B cell (primary cell): ENCODE measurements around the gene GRID2. TPM values are rescaled to one million over a fixed set of nuclear protein-coding genes. Genes with fewer than 3 reads are reported as not detected.

ENCODE experiments used
- ATAC-seq: fragments of 200-7000 bp; cut with Tn5 transposase; one replicate; pipeline ENCODE4 v1.10.0; 2021; ENCODE audit warnings: low read depth, mild to moderate bottlenecking, moderate number of reproducible peaks, moderate library complexity
- CTCF ChIA-PET: fragments of 350-600 bp; sonication (Branson Sonifier 250); formaldehyde crosslinking; loops from one replicate; lab custom pipeline; 2021; ENCODE audit warnings: antibody characterized with exemption, inconsistent platforms; lab: Charles Lee
- POLR2A ChIA-PET: fragments of 350-600 bp; sonication (Branson Sonifier 250); formaldehyde crosslinking; loops from one replicate; lab custom pipeline; 2021; ENCODE audit warnings: antibody characterized with exemption; lab: Charles Lee
- DNase-seq: peaks from one replicate; pipeline ENCODE4 v3.0.0; 2013
- H2AFZ ChIP-seq: 2 replicates; pipeline ENCODE4 v1.6.1; 2012; ENCODE audit warnings: mild to moderate bottlenecking, low read depth, low read length; ENCODE audit not compliant: insufficient read depth, poor library complexity, severe bottlenecking
- H3K27ac ChIP-seq, 2 donors: 1 replicate in 1 of 2; 2 replicates in 1 of 2; pipeline ENCODE4 v1.5.1; 2012 to 2013; ENCODE audit warnings: low read length in 2 of 2, mild to moderate bottlenecking in 2 of 2, moderate library complexity in 1 of 2
- H3K27me3 ChIP-seq, 4 experiments: fragments of 200-600 bp in 1 of 4; sonication (generic) in 1 of 4; replicated peaks in 1 of 4; 1 replicate in 2 of 4; 2 replicates in 2 of 4; pipeline versions ENCODE4 v1.6.1 to v1.7.0; 2013 to 2016; ENCODE audit warnings: low read length in 3 of 4, mild to moderate bottlenecking in 2 of 4, mixed read lengths in 1 of 4, moderate library complexity in 1 of 4; ENCODE audit not compliant: insufficient read depth in 4 of 4, control insufficient read depth in 3 of 4; ENCODE audit errors: control extremely low read depth in 1 of 4
- H3K36me3 ChIP-seq, 2 experiments: replicated peaks in 1 of 2; 1 replicate in 1 of 2; 2 replicates in 1 of 2; pipeline versions ENCODE4 v1.6.1 to v1.7.1; 2013; ENCODE audit warnings: low read length in 1 of 2; ENCODE audit not compliant: insufficient read depth in 2 of 2, control insufficient read depth in 1 of 2; ENCODE audit errors: control extremely low read depth in 1 of 2, extremely low read depth in 1 of 2
- H3K4me1 ChIP-seq, 2 donors: fragments of 200-600 bp in 1 of 2; sonication (generic) in 1 of 2; 1 replicate in 1 of 2; 2 replicates in 1 of 2; pipeline versions ENCODE4 v1.5.1 to v1.6.1; 2013 to 2017; ENCODE audit warnings: low read length in 2 of 2; ENCODE audit not compliant: control insufficient read depth in 2 of 2, insufficient read depth in 2 of 2
- H3K4me2 ChIP-seq: replicated peaks from 2 replicates; pipeline ENCODE3; 2012; ENCODE audit warnings: mild to moderate bottlenecking, low read depth, low read length; ENCODE audit not compliant: poor library complexity, severe bottlenecking
- H3K4me3 ChIP-seq, 5 experiments: fragments of 200-600 bp in 1 of 5; sonication (generic) in 1 of 5; 1 replicate in 3 of 5; 2 replicates in 2 of 5; pipeline versions ENCODE4 v1.5.1 to v1.7.0; 2011 to 2016; ENCODE audit warnings: low read length in 4 of 5, mild to moderate bottlenecking in 4 of 5, low read depth in 2 of 5, control low read depth in 1 of 5, moderate library complexity in 1 of 5; ENCODE audit not compliant: insufficient read depth in 1 of 5; ENCODE audit errors: control extremely low read depth in 1 of 5, extremely low read depth in 1 of 5
- H3K79me2 ChIP-seq: fragments of 200-600 bp; sonication (generic); one replicate; pipeline ENCODE4 v1.6.0; 2016; ENCODE audit warnings: low read length; ENCODE audit not compliant: control insufficient read depth, insufficient read depth
- H3K9ac ChIP-seq: fragments of 200-600 bp; sonication (generic); 2 replicates; pipeline ENCODE4 v1.6.1; 2017; ENCODE audit warnings: mild to moderate bottlenecking, low read length, moderate library complexity
- H3K9me3 ChIP-seq, 3 donors: one replicate each; pipeline versions ENCODE4 v1.6.1 to v1.7.1; 2013; ENCODE audit warnings: low read length in 2 of 3; ENCODE audit not compliant: control insufficient read depth in 2 of 3, insufficient read depth in 1 of 3; ENCODE audit errors: control extremely low read depth in 1 of 3
- H4K20me1 ChIP-seq: 2 replicates; pipeline ENCODE4 v1.6.0; 2012; ENCODE audit warnings: mild to moderate bottlenecking, low read length; ENCODE audit not compliant: insufficient read depth, control insufficient read depth, poor library complexity, severe bottlenecking
- H3K27ac Mint-ChIP-seq: one replicate; pipeline ENCODE4 v1.8.0; 2021; ENCODE audit warnings: mixed read lengths
- H3K27me3 Mint-ChIP-seq: one replicate; pipeline ENCODE4 v1.8.0; 2021; ENCODE audit warnings: mixed read lengths
- H3K4me1 Mint-ChIP-seq: one replicate; pipeline ENCODE4 v1.8.0; 2021; ENCODE audit warnings: mixed read lengths
- H3K4me3 Mint-ChIP-seq: one replicate; pipeline ENCODE4 v1.8.0; 2021; ENCODE audit warnings: mixed read lengths
- H3K9me3 Mint-ChIP-seq: one replicate; pipeline ENCODE4 v1.8.0; 2022; ENCODE audit warnings: mixed read lengths; ENCODE audit not compliant: insufficient read depth
- EZH2 ChIP-seq: IDR thresholded peaks from 2 replicates; pipeline ENCODE4 v1.6.1; 2012; ENCODE audit warnings: borderline replicate concordance, low read depth, mild to moderate bottlenecking, moderate library complexity, low read length; ENCODE audit not compliant: insufficient read depth, poor library complexity, severe bottlenecking
- WGBS: methylation state at CpG from one replicate; pipeline ENCODE4 v1.1.5; 2013; ENCODE audit warnings: missing lambda C conversion rate; ENCODE audit not compliant: insufficient coverage; 5-methylcytosine and 5-hydroxymethylcytosine counted together
- intact Hi-C: fragments of 100-400 bp; cut with micrococcal nuclease; formaldehyde crosslinking; loops from one replicate; pipeline ENCODE4 v1.10.0; 2022
- polyA plus RNA-seq: library from polyadenylated mRNA; depleted of rRNA; stranded (reverse); fragments of >200 nt; gene quantifications from 2 replicates; pipeline ENCODE4 v1.2.3, GENCODE V29; 2012
- total RNA-seq, 2 donors: library from RNA; stranded (reverse); fragments of 120-200 nt in 1 of 2; gene quantifications; 1 replicate in 1 of 2; 2 replicates in 1 of 2; pipeline versions ENCODE4 v1.2.3 to v1.2.4, GENCODE V29; 2013 to 2022
- TF ChIP-seq, protein P1 (sequence below): fragments of 200-600 bp; IDR thresholded peaks from one replicate; pipeline ENCODE4 v1.8.0; 2022; ENCODE audit warnings: antibody characterized with exemption, mild to moderate bottlenecking

Gene GRID2
- total and polyA plus RNA-seq, 2 donors (not counting 1 experiment from before 2014, with no cell fraction given): not detected

GRCh38 chr4:93654211-93654610 is 1350.4 kb downstream of the GRID2 start:
- CTCF ChIA-PET: no interaction called here
- no peak for TF ChIP-seq EZH2
- TF ChIP-seq, protein P1, sequence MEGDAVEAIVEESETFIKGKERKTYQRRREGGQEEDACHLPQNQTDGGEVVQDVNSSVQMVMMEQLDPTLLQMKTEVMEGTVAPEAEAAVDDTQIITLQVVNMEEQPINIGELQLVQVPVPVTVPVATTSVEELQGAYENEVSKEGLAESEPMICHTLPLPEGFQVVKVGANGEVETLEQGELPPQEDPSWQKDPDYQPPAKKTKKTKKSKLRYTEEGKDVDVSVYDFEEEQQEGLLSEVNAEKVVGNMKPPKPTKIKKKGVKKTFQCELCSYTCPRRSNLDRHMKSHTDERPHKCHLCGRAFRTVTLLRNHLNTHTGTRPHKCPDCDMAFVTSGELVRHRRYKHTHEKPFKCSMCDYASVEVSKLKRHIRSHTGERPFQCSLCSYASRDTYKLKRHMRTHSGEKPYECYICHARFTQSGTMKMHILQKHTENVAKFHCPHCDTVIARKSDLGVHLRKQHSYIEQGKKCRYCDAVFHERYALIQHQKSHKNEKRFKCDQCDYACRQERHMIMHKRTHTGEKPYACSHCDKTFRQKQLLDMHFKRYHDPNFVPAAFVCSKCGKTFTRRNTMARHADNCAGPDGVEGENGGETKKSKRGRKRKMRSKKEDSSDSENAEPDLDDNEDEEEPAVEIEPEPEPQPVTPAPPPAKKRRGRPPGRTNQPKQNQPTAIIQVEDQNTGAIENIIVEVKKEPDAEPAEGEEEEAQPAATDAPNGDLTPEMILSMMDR: no peak
- Mint-ChIP-seq H3K27me3 (no peaks in the 10 kb centered on the region), H3K9me3 (no peaks in the 10 kb centered on the region), H3K27ac (no peak overlapping the region), H3K4me1 (no peaks in the 10 kb centered on the region), H3K4me3 (no peak overlapping the region)
- Histone ChIP-seq H3K4me2 (no peak overlapping the region), H3K27me3 (no peaks in the 10 kb centered on the region), H2AFZ (no peak overlapping the region), H3K4me3 (no peak overlapping the region), H4K20me1 (no peaks in the 10 kb centered on the region), H3K79me2 (no peaks in the 10 kb centered on the region), H3K9ac (no peak overlapping the region), H3K27ac (no peak overlapping the region), H3K4me1 (no peaks in the 10 kb centered on the region), H3K9me3 (no peaks in the 10 kb centered on the region), H3K36me3 (no peaks in the 10 kb centered on the region)
- DNase-seq (no peak), ATAC-seq (no peak)
- POLR2A ChIA-PET: no interaction called here
- intact Hi-C loops: no loop called here
- 89% methylated on average over 1 of the region's 1 CpG for WGBS

DNA sequence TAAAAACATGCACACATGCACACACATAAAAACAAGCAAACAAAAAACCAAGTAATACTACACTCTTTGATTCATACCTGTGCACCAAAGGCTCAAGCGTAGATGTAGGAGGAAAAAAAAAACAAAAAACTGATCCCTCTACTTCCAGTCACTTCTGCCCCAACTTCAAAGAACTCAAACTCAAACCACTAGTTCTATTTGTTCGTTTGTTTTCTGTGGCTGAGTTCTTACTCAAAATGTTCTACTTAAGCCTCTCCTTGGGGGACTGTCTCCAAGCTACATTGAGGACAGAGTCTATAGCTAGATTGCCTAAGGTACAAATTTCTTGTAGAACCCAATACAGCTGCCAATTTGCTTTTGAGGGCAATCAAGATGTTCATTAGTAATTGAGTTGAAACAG is 1353.8 kb downstream of the GRID2 start:
- Histone ChIP-seq H3K27me3 (no peaks in the 10 kb centered on the region), H2AFZ (no peak overlapping the region), H3K4me3 (no peak overlapping the region), H4K20me1 (no peaks in the 10 kb centered on the region), H3K9ac (no peak overlapping the region), H3K4me1 (no peaks in the 10 kb centered on the region), H3K27ac (no peak overlapping the region), H3K9me3 (no peaks in the 10 kb centered on the region), H3K36me3 (no peaks in the 10 kb centered on the region), H3K4me2 (no peak overlapping the region), H3K79me2 (no peaks in the 10 kb centered on the region)
- TF ChIP-seq, protein P1: no peak
- TF ChIP-seq EZH2: no peak
- POLR2A ChIA-PET: no interaction called here
- WGBS: no CpG with 5 or more reads among the region's 2 CpGs
- intact Hi-C loops: no loop called here
- Mint-ChIP-seq H3K4me1 (no peaks in the 10 kb centered on the region), H3K4me3 (no peak overlapping the region), H3K9me3 (no peaks in the 10 kb centered on the region), H3K27me3 (no peaks in the 10 kb centered on the region), H3K27ac (no peak overlapping the region)
- CTCF ChIA-PET: no interaction called here
- DNase-seq (no peak), ATAC-seq (no peak)
